NCI-H82 treated with DMSO at 0.1 percent for 48 hours (cell line): ENCODE data around the gene FSTL4.
"Not testable (repeated sequence)": the region's sequence is repeated elsewhere in the genome, so short reads cannot be mapped to it uniquely, and the experiment has no call there.

Experiments used
- DNase-seq: peaks from one replicate; lab custom pipeline; 2025; ENCODE audit not compliant: unreplicated experiment; lab: John Stamatoyannopoulos, UW

FSTL4 gene

GRCh38 chr5:133203317-133204305, 408.7 kb downstream of the FSTL4 start:
- no peak for DNase-seq

DNA sequence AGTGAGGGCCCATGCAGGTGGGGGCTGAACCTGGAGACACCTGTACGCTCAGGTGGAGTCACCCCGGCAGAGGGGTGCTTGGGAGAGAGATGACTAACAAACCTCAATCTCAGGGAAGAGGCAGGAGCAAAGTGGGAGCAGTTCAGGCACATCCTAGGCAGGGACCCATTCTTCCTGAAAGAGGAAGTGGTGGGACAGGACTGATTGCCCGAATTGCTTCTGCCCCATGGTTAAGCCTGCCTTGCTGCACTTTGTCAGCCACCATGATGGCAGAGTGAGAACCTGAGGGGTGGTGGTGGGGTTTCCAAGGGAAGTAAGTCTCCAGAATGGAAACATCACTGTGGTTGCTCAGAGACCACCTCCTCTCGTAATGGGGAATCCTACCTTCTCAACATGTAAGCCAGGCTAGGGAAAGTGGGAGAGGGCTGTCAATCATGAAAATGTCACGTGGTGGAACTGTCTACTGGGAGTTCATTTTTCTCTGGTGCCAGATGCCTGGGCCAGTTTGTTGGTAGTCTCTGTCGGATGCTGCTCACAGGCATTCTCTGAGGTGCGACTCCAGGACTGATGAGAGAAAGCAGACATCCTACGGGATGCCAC, 410.2 kb downstream of the FSTL4 start:
- no peak for DNase-seq

DNA sequence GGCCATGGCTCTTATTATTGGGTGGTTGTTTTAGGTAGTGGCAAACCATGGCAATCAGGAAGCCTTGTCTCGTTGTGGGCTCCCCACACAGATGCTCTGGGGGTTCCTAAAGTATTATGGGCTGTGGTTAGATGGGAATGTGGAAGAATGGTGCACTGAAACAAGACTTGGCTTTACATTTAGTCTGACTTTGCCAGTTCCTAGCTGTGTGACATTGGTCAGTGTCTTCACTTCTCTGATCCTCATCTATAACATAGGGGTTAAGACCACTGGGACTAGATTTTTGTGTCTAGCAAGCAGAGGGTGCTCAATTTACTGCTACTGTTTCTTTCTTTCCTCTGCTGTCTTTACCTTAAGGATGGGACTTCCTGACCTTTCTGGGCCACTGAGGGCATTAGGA, 411.0 kb downstream of the FSTL4 start:
- no peak for DNase-seq

DNA sequence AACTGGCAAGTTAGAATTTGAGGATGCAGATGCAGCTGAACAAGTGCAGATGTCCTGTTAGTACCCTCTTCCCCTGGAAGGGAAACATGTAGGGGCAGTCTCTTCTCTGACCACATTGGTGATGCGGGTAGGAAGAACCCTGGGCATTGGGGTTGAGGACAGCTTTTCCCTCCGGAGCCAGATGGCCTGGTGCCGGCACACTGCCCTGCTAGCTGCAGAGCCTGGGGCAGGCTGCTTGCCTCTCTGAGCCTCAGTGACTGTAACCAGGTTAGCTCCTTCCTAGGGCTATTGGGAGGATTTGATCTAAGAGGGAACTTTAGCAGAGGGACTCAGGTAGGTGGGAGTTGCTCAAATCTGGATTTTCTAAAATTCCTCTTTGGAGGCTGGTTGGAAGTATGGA, 412.1 kb downstream of the FSTL4 start:
- no peak for DNase-seq

DNA sequence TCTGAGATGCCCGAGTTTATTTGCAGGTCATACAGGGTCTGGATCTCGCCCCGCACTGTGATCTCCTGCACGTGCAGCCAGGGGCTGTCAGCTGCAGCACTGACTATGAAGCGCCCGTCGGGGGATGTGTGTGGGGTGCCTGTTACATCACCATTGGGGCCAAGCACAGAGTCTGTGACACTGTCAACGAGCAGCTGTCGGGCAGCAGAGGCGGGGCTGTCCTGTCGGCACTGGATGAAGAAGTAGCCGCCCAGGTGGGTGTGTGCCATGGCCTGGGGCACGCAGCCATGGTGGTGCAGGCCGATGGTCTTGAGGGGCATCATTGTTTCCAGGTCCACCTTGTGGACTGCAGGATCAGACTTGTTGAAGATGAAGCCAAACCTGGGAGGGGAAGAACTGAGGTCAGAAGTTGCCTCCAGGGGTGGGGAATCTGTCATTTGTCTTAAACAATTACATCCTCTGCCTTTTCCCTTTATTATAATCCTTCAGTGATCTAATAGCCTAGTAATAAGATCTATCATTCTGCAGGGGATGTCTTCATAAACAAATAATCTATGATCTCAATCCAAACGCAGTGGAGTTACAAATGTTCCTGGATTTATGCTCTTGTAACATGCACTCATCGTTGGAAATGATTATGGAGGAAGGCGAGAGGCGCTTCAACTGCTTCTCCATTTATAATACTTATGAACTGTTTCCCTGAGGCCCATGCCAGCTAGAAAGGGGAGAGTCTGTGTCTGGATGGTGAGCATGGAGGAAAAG, 412.7 kb downstream of the FSTL4 start:
- no peak for DNase-seq

- no peak for DNase-seq
Observed at GRCh38 chr5:133198511-133198910, 413.8 kb downstream of the FSTL4 start.

DNA sequence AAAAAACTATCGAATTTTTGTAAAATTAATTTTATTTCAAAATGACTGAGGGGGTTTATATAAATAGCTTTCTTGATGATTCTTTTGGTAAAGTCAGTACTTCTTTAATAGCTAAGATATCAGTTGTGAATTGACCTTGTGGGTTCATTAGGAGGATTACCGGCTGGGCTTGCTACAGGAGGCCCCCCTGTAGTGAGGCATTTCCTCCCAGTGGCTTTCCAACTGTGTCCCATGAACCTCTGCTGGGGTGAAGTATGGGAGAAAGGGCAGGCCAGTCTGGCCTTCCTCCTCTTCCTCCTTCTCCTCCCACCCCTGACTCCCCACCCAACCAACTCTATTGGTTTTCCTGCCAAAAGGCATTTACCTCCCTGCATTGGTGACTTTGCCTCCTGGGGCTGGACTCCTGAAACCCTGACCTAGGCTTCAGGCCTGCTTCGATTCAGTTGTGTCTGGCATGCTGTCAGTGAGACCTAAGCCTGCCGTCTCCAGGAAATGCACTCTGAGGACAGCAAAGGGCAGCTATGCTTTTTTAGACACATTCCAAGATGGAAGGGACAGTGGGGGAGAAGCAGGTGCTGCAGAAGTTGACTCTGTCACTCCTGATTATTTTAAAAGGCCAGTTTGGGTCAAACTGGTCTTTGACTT, 415.8 kb downstream of the FSTL4 start:
- DNase-seq, result no peak

- DNase-seq, result no peak
Observed at GRCh38 chr5:133195250-133195649, 417.1 kb downstream of the FSTL4 start.

DNA sequence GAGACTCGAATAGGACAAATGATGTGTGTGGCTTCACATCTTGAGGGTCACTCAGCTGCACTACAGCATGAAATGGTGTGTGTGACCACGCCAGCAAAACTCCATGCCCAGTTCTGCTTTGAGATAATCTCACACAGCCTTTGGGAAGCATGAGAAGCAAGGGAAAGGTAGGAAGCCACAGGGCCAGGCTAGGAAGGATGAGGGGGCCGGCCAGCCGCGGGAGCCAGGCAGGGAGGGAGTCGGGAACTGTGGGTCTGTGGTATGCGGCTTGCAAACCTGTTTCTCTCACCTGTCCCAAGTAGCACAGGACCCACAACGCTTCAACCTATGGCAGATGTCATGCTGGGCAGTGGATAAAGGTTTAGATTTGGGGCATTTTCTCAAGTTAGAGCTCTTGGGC, 418.5 kb downstream of the FSTL4 start:
- DNase-seq, result no peak

- no peak for DNase-seq
Observed at GRCh38 chr5:133192716-133193115, 419.6 kb downstream of the FSTL4 start.

DNA sequence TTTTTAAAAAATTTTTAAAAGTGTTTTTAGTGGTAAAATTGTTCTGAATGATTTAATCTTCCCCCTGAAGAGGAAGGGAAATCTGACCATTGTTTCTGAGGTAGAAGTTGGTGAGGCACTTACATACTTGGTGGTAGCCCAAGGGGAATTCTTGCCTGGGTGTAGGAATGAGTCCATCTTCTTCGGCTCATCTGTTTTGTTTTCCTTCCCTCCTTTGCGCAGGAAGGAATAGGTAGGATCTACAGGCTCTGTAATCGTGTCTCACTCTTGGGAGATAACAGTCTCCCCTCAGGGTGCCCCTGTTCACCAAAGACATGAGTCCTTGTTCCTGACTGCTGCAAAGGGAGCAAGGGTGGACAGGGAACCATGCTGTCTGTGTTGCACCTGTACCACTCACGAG, 422.5 kb downstream of the FSTL4 start:
- DNase-seq, result no peak

DNA sequence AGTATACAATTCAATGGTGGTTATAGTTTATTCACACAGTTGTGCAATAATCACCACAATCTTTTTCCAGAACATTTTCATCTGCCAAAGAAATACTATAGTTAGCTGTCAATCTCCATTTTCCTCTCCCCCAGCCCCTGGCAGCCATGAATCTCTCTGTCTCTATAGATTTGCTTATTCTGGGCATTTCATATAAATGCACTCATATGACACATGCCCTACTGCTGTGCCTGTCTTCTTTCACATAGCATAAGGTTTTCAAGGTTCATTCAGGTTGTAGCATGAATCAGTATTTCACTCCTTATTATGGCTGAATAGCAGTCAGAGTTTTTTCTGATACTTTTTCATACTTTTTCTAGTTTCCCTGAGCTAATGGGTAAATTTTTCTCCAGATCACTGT, 432.9 kb downstream of the FSTL4 start:
- DNase-seq, result no peak

- not testable (repeated sequence) for DNase-seq
Observed at GRCh38 chr5:133170756-133171387, 441.5 kb downstream of the FSTL4 start.

- no peak for DNase-seq
Observed at GRCh38 chr5:133164759-133165158, 447.6 kb downstream of the FSTL4 start.

GRCh38 chr5:133163839-133164238, 448.5 kb downstream of the FSTL4 start:
- no peak for DNase-seq

DNA sequence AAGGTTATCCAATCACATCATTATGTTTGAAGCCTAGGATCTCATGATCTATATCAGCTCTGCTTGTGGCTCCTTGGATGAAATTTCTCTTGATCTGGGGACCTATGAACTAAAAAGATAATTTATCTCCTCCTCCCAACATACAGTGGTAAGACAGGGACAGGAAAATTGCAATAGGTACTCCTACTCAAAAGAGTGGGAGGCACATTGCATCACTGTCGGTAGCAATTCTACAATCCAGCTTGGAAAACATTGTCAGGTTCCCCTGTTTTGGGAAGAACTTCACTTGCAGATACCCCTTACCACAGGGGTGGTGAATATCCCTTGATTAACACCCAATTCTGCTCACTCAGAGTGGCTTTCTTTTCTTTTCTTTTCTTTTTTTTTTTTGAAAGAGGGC, 452.8 kb downstream of the FSTL4 start:
- DNase-seq, result no peak

GRCh38 chr5:133155326-133155969, 456.9 kb downstream of the FSTL4 start:
- DNase-seq, result peak; percentile 97

DNA sequence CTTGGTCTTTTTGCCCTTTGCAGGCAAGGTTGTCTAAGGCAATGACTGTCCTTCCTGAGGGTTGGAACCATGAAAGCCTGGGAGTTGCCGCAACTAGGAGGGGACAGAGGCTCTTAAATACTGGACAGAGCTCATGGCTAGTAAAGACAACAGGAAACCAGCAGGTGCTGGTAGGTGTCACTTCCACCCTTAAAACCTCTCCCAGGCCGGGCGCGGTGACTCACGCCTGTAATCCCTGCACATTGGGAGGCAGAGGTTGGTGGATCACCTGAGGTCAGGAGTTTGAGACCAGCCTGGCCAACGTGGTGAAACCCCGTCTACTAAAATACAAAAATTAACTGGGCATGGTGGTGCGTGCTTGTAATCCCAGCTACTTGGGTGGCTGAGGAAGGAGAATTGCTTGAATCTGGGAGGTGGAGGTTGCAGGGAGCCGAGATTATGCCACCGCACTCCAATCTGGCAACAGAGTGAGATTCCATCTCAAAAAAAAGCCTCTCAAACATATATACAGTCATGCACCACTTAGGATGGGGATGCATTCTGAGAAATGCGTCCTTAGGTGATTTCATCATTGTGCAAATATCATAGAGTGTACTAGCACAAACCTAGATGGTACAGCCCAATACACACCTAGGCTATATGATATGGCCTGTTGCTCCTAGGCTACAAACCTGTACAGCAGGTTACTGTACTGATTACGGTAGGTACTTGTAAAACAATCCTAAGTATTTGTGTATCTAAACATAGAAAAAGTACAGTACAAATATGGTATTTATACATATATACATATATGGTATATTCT, 457.9 kb downstream of the FSTL4 start:
- DNase-seq, result no peak

DNA sequence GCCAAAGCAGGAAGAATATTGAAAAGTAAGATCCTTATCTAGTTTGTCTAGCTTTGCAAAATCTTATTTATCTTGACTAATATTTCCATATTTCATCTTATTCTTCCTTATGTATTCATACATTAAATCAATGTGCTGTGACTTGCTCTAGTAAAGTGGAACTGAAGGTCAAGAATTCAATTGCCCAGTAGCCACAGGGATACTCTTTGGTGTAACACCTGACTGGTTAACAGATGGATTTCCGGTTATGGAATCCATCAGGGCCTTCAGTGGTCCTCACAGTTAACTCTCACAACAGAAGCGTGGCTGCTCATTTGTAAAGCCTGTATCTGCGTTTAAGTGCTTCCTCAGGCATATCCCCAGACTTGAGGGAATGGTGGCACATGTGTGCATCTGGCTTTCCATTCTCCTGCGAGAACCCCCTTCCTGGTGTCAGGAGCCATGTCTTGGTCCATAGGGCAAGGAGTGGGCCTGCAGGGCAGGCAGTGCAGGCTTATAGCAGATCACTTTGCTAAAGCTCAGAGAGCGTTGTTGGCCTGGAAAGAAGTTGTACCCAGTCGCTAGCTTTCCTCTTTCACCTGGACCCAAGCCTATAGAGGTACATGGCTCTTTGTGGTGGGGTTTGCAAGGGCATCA, 461.3 kb downstream of the FSTL4 start:
- no peak for DNase-seq
